GM18870 (cell line): Measurements from ENCODE around the gene NRG2.

Experiments used
- ATAC-seq: cut with Tn5 transposase; IDR thresholded peaks from one replicate; pipeline ENCODE4 v1.9.1; 2021; ENCODE audit warnings: moderate library complexity; ENCODE audit not compliant: unreplicated experiment

Gene NRG2

DNA sequence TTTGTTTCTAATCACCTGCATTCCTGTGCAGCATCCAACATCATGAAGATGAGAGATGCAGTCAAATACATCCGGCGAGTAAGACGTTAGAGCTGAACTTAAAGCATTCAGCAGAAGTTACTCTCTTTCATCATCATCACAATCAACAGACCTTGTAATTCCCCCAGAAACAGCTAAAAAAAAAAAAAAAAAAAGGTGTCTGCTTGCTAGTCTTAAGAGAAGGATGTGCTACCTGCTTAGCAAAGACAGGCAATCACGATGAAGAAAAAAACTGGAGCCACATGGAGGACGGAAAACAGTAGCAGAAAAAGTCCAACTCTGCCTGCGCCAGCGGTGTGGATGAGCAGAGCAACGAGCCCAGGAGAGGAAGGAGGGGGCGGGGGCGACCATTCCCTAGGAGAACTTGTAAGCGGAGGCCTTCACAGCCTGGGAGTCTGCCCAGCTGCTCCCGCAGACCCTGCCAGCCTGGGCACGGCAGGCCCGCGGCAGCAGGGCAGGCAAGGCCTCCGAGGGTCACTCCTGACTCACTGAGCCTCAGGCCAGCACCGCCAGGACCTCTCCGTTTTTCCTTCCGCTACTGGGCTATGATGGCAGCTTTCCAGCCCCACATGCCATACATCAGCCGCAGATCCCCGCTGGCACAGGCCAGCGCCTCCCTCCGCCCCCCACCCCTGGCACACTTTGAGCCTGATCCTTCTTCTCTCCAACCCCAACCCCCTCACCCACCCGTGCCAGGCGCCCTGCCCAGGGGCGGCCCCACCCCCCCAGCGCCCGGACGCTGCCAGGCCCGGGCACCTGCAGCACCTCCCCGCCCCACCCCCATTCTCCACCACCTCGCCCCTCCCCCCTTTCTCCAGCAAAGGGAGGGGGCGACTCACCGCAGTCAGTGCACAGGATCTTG is 1.4 kb downstream of the NRG2 start:
- no peak for ATAC-seq

DNA sequence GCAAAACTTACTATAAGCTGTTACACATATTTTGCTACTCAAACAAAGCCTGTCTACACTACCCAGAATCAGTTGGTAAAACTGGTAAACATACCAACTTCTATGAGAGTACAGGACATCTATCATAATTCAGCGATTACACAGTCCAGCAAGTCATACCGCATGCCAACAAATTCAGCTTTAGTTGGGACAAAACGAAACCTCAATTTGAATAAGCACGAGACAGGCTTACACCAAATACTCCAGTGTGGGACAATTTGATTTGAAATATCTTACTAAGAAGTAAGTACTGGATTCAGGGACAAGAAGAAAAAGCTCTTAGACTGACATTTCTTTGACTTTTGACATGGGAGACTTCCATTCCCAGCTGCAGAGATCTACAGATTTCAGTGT is 2.0 kb downstream of the NRG2 start:
- no peak for ATAC-seq

DNA sequence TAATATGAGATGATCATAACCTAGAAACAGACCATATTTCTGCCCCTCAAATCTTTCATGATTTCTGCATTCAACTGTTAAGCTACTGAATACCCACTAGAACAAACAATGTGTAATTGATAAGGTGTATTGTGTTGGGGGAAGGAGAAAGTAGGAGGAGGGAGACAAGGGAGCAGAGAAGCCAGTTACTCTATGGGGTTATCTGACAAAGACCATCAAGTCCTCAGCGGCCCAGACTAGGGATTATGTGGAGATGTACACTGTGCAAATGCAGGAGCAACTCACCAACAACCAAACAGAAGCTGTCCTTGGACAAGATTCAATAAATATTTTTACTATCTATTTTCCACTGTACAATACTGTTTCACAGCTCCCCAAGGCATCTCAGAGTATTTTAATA is 2.7 kb downstream of the NRG2 start:
- ATAC-seq = no peak

DNA sequence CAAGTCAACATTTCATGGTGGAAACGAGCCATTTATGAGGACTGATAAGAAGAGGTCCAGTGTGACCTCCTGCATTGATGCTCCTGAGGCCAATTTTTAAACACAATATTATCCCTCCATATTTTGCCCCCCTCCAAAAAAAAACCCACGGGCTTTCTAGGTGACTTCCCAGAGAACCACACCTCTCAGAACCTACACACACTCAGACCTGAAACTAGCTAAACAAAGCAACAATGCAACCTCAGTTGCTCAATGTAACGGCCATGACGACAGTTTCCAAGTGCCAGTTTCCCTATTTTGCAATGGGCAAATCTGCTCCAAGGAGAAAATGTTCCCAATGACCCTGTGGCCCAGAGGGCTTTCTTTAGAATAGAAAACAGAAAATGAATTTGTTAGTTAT is 3.5 kb downstream of the NRG2 start:
- ATAC-seq = no peak

DNA sequence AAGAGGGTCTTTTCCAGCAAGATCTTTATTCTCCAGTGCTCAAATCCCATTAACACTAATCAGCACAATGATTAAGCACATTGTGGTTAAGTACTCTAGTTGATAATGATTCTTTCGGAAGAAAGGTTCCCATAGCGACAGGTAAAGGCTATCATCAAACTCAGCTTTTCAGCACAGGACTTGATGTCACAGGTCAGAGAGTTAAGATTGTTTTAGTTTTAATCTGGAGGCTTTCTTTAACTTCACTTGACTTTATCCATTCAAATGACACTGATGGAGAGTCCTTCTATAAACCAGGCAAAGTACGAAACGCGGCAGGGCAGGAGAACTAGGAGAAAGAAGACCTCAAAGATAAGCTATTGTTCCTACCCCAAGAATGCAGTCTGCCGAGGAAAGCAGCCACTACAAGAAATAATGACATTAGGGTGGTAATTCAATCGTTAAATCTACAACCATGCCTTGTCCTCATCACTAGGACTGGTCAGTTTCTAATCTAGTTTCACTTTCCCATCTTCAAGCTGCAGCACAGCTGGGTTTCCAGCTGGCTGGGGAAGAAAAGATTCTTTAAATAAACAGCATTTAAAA is 4.6 kb downstream of the NRG2 start:
- peak; percentile 36 for ATAC-seq

DNA sequence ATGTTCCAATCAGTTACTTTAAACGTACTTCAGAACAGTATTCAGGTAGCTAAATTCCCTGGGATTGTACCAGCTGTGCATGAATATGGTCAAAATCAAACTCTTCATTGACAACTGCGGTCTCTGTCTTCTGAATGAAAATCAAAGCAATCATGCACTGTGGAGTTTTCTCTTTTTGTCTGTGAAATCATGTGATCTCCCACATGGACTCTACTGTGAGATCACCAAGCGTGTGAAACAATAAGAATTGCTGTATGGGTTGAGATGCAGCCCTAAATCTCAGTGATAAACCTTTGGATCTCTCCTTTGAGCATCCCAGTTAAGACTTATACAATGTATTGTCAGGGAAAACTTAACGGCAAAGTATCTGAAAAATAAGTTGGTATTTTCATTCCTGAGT is 6.1 kb downstream of the NRG2 start:
- ATAC-seq = no peak

DNA sequence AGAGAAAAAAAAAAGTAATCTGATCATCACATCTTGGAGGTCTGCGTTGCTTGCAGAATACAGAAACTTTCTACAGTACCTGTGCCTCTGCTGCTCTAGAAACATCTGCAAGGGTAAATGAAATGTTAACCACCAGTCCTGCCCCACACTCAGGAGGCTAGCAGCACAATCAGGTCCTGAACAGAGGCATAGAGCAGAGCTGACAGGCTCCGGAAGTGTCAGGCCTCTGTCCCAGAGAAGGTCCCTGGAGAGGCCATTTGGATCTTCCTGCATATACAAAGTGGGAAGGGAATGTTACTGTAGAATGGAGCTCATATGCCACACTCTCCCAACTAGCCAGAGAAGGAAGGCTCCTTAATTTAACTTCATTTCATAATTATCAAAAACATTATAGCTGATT is 7.2 kb downstream of the NRG2 start:
- no peak for ATAC-seq

DNA sequence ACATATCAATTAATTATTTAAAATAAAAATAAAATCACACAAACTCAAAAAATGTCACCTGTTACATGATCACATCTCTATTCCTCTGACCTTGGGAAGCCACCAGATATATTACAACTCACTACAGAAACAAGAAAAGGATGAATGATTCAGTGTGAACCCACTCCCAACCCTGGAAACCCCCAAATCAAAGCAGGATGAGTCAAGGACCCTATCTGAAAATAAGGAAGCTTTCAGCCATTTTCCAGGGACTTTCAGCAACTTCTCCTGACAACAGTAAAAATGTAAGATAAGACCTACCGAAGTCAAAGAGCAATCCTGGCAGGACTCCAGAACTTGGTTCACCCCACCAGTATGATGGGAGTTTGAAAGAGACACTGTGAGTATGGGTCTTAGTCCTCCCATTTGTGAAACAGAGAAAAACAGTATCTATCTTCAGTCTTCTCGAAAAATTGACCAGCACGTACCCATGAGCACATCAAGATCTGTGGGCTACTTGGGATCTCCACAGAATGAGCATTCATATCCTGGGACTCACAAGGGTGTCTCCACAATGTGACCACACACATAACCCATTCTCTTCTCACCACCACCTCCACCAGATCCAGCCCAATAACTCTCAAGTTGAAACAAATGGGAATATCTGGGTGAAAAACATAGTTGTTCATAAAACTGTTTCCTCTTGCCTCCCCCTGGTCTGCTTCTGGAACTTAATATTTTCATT is 9.9 kb downstream of the NRG2 start:
- no peak for ATAC-seq

DNA sequence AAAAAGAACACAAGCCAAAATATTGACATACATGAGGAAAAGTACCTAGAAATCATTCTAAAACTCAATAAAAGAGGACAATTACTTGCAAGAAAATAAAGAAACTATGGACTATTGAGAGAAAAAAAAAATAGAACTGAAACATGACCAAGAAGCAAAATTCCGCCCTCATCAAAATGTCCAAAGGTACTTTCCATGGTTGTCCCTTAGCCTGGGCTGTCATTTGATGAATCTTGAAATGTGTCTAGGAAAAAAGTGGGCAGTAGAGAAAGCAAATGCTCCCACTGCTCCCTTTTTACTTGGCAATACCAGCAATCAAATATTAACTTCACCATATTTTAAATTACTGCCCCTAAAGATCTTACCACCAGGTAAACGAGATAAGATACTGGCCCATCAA is 10.8 kb downstream of the NRG2 start:
- no peak for ATAC-seq

DNA sequence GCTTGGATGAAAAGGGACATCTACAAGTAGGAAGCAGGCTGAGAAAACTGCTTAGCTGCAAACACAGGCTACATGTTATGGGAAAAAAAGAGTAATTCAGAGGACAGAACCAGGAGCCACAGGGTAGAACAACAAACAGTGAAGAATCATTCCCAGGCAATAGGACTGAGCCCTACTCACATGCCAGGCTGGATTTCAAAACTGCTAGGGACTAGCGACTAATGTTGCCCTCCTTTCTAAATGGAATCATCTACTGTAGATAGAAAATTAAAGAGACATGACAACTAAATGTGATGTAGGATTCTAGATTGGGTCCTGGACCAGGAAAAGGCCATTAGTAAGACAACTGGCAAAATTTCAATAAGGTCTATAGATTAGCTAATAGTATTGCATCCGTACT is 15.3 kb downstream of the NRG2 start:
- no peak for ATAC-seq

DNA sequence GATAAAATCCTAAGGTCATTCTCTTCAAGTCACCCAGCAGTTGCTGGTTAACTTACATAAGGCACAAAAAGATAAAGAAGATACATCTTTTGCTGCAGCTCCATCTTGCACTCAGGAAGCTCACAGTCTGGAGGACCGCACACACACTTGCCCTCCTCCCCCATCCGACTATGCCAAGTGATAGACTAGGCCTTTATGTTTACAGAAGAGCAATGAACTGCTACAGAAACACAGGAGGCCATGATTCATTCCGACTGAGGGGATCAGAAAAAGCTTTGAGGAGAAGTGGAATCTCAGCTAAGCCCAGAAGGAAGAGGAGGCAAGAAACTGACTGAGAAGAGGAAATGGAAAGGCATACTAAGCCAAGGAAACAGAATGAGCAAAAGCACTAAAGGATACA is 17.4 kb downstream of the NRG2 start:
- no peak for ATAC-seq

DNA sequence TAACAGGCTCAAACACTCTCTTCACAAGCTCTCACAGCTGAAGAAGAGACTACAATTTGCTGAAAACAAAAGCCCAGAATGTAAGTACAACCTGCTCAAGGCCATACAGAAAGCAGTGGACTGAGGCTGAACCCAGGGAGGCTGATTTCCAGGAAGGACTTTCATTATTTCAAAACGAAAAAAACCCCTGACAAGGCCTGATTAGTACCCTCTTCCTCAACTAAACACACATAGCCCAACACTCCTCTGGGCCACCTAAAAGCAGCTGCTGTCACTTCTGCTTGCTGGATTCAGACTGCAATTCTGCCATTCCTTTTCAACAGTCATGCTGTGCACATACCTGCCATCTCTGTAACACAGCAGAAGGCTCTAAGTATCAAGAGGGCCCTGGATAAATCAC is 18.2 kb downstream of the NRG2 start:
- no peak for ATAC-seq

DNA sequence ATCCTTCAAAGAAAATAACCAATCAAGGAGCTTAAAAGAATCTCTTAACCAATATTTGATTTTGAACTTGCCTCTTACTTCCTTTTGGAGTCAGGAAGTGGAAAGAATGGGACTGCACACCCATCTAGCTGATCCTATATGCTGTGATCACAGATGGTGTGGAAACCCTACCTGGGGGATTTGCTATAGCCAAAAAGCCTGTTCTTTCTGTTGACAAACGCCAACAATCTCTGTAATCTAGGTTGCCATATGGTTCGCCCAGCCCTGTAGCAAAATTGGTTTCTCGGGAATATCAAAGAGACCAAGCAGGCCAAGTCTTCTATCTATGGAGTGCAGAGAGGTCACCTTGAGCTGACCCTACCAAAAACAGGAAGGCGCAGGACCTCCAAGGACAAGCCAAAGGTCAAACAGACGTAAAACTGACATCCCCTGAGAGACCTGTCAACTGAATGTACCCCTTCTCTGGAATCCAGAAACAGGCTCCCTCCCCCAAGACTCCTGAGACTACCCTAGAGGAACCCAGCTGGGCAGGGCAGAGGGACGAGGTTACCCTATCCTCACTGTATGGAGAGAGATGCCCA is 19.4 kb downstream of the NRG2 start:
- no peak for ATAC-seq

DNA sequence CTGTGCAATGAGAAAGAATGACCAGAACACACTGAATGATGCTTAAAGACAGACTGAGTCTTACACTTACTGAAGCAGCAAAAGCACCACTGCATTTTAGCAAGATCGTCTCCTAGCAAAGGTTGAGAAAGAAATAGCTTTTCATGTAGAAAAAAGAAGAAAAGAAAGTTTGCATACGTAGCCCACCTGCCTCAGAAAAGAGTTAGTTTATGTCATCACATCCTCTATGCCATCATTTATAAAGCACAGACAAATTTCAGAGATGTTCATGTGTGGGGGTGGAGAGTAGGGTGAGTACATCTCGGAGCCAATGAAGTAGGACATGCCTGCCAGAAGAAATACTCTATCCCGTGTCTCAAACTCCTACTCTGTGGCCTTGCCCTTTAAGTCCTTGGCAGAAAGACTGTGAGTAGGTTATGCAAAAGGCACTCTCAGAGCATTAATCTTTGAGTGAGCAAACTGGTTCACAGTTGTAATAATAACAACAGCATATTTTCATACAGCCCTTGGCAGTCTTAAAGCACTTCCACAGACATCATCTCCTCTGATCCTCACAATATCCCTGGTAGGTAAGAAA is 22.4 kb downstream of the NRG2 start:
- ATAC-seq = no peak

DNA sequence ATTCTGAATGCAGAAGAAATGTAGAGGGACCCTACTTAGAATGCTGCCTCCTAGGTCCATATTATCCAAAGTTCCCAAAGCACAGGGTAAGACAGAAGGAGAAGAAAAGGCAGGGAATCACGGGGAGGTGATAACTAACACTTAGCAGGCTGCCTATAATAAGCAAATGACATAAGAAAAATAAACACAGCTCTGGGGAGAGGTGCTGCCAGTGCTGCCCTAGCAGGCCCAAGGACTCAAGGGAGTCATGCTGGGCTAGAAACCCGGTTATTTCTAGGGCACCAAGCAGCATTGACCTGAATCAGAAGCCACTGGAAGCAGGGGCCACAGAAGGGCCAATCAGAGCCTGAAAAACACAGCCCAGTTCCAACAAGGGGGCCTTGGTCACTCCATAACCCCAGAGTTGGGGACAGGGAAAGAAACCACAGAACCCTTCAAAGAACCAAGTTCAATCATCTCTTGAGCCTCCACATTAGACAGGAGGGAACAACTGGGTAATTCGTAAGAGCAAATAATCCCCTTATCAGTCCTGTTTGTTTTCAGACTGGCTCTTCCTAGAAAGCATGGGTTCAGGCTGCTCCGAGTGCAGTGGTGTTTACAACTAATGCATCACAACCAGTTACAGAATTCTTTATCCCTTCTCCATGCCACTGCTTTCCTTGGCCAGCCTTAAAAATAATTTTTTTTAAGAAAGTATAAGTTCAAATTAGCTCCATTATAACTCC is 24.0 kb downstream of the NRG2 start:
- ATAC-seq = no peak

DNA sequence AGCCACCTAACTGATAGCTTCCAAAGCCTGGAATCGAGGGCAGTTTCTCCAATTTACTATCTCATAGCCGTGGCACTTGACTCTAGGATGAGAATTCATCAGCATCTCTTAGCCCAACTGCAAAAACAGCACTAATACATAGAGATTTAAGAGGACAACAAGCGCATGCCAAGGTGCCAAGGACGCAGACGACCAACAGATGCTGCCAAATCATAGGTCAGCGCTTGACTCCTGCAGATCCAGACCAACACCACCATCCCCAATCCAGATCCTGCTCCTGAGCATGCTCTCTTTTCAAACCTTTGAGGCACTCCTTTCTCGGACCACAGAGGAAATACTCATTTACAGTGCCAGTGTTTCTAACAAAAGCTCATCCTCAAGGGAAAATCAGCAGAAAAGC is 24.6 kb downstream of the NRG2 start:
- no peak for ATAC-seq

DNA sequence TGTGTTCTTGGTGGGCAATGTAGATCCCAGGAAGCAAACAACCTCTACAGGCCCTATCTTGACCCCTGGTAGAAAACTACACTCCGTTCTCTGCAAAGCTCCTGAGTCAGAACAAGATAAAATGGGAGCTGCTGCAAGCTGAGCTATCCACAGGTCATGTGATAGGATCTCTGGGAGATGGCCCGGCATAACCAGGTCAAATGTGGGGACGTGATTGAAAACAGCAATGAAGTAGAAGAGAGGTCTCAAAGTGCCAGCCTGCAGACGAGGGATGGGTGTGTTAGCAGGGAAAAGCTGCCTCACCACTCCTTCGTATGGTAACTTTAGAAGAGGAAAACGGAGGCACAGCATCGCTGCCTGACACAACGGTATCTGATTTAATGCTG is 25.0 kb downstream of the NRG2 start:
- no peak for ATAC-seq

DNA sequence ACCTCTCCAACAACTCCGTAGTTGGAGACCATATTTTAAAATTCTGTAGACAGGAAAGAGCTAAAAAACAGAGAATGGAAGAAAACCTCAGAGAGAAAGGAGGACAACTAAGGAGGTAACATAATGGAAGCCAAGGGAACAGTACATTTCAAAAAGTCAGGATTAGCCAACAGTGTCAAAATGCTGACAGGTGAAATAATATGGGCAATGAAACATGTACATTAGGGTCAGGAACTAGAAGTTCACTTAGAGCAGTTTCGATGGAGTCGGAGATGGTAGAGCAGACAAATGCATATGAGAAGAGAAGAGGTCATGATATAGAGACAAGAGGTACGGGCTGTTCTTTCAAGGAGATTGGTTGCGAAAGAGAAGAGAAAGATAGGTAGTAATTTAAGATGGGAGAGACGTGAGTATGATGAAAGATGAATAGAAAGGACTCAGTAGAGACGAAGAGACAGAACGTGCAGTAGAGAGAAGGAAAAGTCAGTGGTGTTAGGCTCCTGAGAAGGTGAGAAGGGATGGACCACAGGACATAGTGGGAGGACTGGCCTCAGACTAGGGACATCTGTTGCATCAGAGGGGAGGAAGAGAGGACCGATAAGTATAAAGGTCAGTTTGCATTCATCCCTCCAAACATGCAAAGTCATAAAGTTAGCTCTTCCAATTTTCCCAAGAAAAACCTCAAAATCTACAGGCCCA is 25.6 kb downstream of the NRG2 start:
- ATAC-seq = no peak

DNA sequence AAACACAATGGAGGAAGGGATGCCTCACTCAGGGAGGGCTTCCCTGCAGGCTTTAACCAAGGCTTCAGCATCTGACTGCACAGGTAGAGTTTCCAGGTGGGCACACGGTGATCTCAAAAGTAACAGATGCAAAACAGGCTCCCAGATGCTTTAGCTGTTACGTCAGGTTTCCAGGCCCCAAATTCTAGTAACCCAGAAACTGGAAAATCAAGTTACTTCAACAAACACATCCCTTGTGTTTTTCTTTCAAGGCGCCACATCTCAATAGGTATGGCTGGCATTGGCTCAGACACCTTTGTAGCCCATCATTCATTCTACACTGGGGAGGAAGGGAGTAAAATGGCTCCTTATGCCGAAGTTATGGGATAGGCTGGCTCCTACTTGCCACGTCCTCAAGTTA is 27.4 kb downstream of the NRG2 start:
- no peak for ATAC-seq

DNA sequence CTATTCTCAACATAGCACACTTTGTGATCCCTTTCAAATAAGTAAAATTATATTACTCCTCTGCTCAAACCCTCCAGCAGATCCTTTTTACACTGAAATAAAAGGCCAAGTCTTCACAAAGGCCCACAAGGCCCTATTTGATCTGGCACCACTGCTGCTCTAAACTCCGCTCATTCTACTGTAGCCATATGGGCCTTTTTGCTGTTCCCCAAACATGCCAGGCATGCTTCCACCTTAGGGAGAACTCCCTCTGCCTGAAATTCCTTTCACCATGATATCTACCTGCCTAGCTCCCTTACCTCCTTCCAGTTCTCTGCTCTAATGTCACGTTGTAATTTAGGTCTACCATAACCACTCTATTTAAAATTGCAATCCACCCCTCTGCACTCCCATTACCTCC is 28.3 kb downstream of the NRG2 start:
- no peak for ATAC-seq
